ENCODE measurements around the gene ARID5A. TPM values are rescaled to one million over a fixed set of nuclear protein-coding genes. Genes with fewer than 3 reads are reported as not detected.

ARID5A gene
- total RNA-seq, 4 donors from 2014 or later, result 40.0 to 98.5 (median 53.9) TPM

DNA sequence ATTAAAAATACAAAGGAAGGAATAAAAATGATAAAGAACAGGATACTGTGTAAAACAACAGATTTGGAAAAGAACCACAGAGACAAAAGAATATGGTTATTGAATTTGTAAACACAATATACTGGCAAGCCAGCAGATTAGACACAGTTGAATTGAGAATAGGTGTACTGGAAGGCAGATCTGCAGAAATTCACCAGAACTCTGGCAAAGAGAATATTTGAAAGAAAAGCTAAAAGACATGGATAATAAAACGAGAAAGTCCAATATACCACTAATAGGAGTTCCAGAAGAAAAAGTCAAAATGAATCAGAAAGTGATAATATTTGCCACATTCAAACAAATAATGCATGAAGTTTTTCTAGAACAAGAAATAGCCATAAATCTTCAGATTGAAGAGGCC is 19.5 kb upstream of the ARID5A start:
- no peak overlapping the region for H3K27ac ChIP-seq
- no peak overlapping the region for H3K4me3 ChIP-seq
- H3K9me3 ChIP-seq, result peaks cover 0 to 8% (median 0%) of the 10 kb centered on the region in 3 donors
- no peaks in the 10 kb centered on the region for H3K4me1 ChIP-seq
- WGBS, 2 donors (ENCODE audit: low coverage in 1 of 2), result 90% methylated on average over 1 of the region's 1 CpG; no CpG with 5 or more reads in 1 of the 2 donors
- TF ChIP-seq EP300 (IDR thresholded peaks at IDR 0.05), result no peak
- TF ChIP-seq, protein P1, sequence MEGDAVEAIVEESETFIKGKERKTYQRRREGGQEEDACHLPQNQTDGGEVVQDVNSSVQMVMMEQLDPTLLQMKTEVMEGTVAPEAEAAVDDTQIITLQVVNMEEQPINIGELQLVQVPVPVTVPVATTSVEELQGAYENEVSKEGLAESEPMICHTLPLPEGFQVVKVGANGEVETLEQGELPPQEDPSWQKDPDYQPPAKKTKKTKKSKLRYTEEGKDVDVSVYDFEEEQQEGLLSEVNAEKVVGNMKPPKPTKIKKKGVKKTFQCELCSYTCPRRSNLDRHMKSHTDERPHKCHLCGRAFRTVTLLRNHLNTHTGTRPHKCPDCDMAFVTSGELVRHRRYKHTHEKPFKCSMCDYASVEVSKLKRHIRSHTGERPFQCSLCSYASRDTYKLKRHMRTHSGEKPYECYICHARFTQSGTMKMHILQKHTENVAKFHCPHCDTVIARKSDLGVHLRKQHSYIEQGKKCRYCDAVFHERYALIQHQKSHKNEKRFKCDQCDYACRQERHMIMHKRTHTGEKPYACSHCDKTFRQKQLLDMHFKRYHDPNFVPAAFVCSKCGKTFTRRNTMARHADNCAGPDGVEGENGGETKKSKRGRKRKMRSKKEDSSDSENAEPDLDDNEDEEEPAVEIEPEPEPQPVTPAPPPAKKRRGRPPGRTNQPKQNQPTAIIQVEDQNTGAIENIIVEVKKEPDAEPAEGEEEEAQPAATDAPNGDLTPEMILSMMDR (IDR thresholded peaks at IDR 0.05), result no peak
- no peak for TF ChIP-seq POLR2A (IDR thresholded peaks at IDR 0.05)
- TF ChIP-seq POLR2AphosphoS5 (IDR thresholded peaks at IDR 0.05), result no peak
- H3K27me3 ChIP-seq, result no peaks in the 10 kb centered on the region
- ATAC-seq, result no peak
- H3K36me3 ChIP-seq, result no peaks in the 10 kb centered on the region

- Histone ChIP-seq H3K4me3 (no peak overlapping the region), H3K4me1 (no peaks in the 10 kb centered on the region), H3K27ac (no peak overlapping the region), H3K36me3 (no peaks in the 10 kb centered on the region), H3K9me3 (peaks cover 0 to 8% (median 0%) of the 10 kb centered on the region in 3 donors), H3K27me3 (no peaks in the 10 kb centered on the region)
- 81 to 84% methylated on average over 4 of the region's 4 CpGs for WGBS, 2 donors (ENCODE audit: low coverage in 1 of 2)
- TF ChIP-seq POLR2AphosphoS5 (IDR thresholded peaks at IDR 0.05) (no peak), EP300 (IDR thresholded peaks at IDR 0.05) (no peak)
- no peak for ATAC-seq
Observed at GRCh38 chr2:96520231-96520630, 16.3 kb upstream of the ARID5A start.

GRCh38 chr2:96520697-96521096 is 15.9 kb upstream of the ARID5A start:
- Histone ChIP-seq H3K27ac (no peak overlapping the region), H3K4me1 (no peaks in the 10 kb centered on the region), H3K27me3 (no peaks in the 10 kb centered on the region), H3K36me3 (no peaks in the 10 kb centered on the region), H3K4me3 (no peak overlapping the region), H3K9me3 (peaks cover 0 to 8% (median 0%) of the 10 kb centered on the region in 3 donors)
- no peak for ATAC-seq
- no peak for TF ChIP-seq POLR2AphosphoS5 (IDR thresholded peaks at IDR 0.05)
- TF ChIP-seq, protein P1 (IDR thresholded peaks at IDR 0.05), result no peak
- no peak for TF ChIP-seq EP300 (IDR thresholded peaks at IDR 0.05)
- no peak for TF ChIP-seq POLR2A (IDR thresholded peaks at IDR 0.05)
- WGBS, 2 donors (ENCODE audit: low coverage in 1 of 2), result 40 to 51% methylated on average over 3 of the region's 3 CpGs

DNA sequence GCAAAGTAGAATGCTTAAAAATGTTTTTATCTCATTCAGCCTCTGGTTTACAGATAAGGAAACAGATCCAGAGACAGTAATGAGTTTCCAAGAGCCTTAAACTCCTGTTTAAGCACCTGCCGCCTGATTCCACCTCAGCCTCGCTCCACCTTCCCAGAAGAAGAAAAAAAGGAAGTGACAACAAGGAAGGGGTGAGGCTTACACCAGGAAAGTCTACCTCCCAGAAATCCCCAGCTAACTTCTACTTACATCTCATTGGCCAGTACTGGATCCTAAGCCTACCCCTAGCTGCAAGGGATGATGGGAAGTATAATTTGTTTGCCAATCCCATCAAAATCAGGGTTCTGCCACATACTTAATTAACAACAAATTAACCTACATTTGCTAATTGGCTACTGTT is 15.3 kb upstream of the ARID5A start:
- no peaks in the 10 kb centered on the region for H3K4me1 ChIP-seq
- H3K9me3 ChIP-seq, result peaks cover 0 to 8% (median 0%) of the 10 kb centered on the region in 3 donors
- no peak for TF ChIP-seq POLR2A (IDR thresholded peaks at IDR 0.05)
- TF ChIP-seq POLR2AphosphoS5 (IDR thresholded peaks at IDR 0.05), result no peak
- TF ChIP-seq, protein P1 (IDR thresholded peaks at IDR 0.05), result no peak
- TF ChIP-seq EP300 (IDR thresholded peaks at IDR 0.05), result no peak
- no peak for ATAC-seq
- H3K27ac ChIP-seq, result no peak overlapping the region
- no peaks in the 10 kb centered on the region for H3K36me3 ChIP-seq
- no peak overlapping the region for H3K4me3 ChIP-seq
- 67 to 100% methylated on average over 1 to 2 of the region's 2 CpGs for WGBS, 2 donors (ENCODE audit: low coverage in 1 of 2)
- no peaks in the 10 kb centered on the region for H3K27me3 ChIP-seq

DNA sequence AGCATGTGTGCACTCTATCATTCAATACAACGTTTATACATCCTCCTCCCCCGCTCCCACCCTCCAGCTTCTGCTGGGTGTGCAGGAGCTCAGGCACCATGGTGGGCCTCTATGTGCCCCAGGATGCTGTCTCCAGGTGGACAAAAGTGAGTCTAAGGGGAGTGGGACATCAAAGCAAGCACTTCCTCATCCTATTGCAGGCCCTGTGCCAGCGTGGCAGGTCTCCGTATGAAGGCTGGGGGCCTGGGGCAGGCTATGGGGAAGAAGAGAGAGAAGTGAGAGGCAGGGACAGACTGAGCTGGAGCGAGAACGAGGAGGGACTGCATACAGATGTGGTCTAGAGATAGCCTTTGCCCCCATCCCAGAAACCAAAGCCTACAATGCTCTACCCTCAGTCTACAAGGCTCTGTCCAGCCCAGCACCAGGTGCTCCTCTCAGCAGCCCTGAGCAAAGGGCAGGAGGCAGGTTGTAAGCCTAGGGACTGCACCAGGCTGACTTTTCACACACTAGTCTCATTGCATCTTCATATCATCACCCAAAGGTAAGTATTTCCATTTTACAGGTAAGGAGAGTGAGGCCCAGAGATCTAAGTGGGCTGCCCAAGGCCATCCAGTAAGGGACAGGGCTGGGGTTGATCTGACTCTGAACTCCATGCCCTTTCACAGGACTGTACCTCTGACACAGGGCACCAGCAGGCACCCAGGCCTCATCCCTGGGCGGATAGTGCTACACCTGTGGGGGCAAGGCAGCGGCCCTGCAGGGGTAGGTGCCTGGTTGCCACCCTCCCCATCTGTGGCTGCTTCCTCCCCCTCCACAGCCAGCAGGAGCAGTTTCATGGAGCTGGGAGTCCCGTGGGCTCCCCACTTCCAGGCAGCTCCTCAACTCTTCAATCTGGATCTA is 14.0 kb upstream of the ARID5A start:
- Histone ChIP-seq H3K27me3 (no peaks in the 10 kb centered on the region), H3K4me1 (peaks cover 0 to 12% (median 0%) of the 10 kb centered on the region in 3 donors), H3K4me3 (no peak overlapping the region), H3K27ac (no peak overlapping the region), H3K9me3 (no peaks in the 10 kb centered on the region), H3K36me3 (no peaks in the 10 kb centered on the region)
- no peak for ATAC-seq
- WGBS, 2 donors (ENCODE audit: low coverage in 1 of 2), result 50 to 63% methylated on average over 2 of the region's 9 CpGs
- TF ChIP-seq, protein P1 (IDR thresholded peaks at IDR 0.05), result no peak
- TF ChIP-seq POLR2A (IDR thresholded peaks at IDR 0.05) (no peak), POLR2AphosphoS5 (IDR thresholded peaks at IDR 0.05) (no peak), EP300 (IDR thresholded peaks at IDR 0.05) (no peak)
